PC-9 (cell line): ENCODE results near the gene PTGFR. TPM values are rescaled to one million over a fixed set of nuclear protein-coding genes. Genes with fewer than 3 reads are reported as not detected.

Experiments
- BruUV-seq: library from RNA; stranded (reverse); fragments of 400-500 nt; replicated peaks from 2 replicates; lab custom pipeline; 2021; lab: Mats Ljungman, UMichigan
- CTCF ChIA-PET: fragments of 300-600 bp; sonication (Branson Sonifier 250); formaldehyde crosslinking; loops from one replicate; lab custom pipeline; 2022; ENCODE audit warnings: antibody characterized with exemption; lab: Charles Lee
- POLR2A ChIA-PET: fragments of 300-600 bp; sonication (Branson Sonifier 250); formaldehyde crosslinking; loops from one replicate; lab custom pipeline; 2022; ENCODE audit warnings: antibody characterized with exemption; ENCODE audit not compliant: unreplicated experiment; lab: Charles Lee
- DNase-seq, 2 experiments: peaks; one replicate each; pipeline versions ENCODE4 v3.0.0 to v3.0.0-alpha.2; 2015 to 2022; ENCODE audit warnings: mixed read lengths in 1 of 2
- H2AFZ ChIP-seq: fragments of 200-600 bp; sonication (generic); 2 replicates; pipeline ENCODE4 v1.8.1; 2017; ENCODE audit warnings: antibody characterized with exemption
- H3F3A ChIP-seq: fragments of 200-600 bp; sonication (generic); 2 replicates; pipeline ENCODE4 v1.8.1; 2017; ENCODE audit warnings: antibody characterized with exemption, mild to moderate bottlenecking, low read depth; ENCODE audit not compliant: insufficient read depth
- H3K27ac ChIP-seq: fragments of 200-600 bp; sonication (generic); 2 replicates; pipeline ENCODE4 v1.6.1; 2016; ENCODE audit warnings: mixed run types
- H3K27me3 ChIP-seq: fragments of 200-600 bp; sonication (generic); 2 replicates; pipeline ENCODE4 v1.6.1; 2016; ENCODE audit warnings: low read depth, mixed run types; ENCODE audit not compliant: insufficient read depth
- H3K36me3 ChIP-seq: fragments of 200-600 bp; sonication (generic); 2 replicates; pipeline ENCODE4 v1.6.1; 2016; ENCODE audit warnings: low read depth, mixed run types
- H3K4me1 ChIP-seq: fragments of 200-600 bp; sonication (generic); replicated peaks from 2 replicates; pipeline ENCODE4 v1.6.1; 2016; ENCODE audit warnings: mixed run types; ENCODE audit not compliant: insufficient read depth
- H3K4me2 ChIP-seq: fragments of 200-600 bp; sonication (generic); 2 replicates; pipeline ENCODE4 v1.6.1; 2017; ENCODE audit warnings: mixed run types
- H3K4me3 ChIP-seq: fragments of 200-600 bp; sonication (generic); 2 replicates; pipeline ENCODE4 v1.6.1; 2016; ENCODE audit warnings: mixed run types
- H3K79me2 ChIP-seq: fragments of 200-600 bp; sonication (generic); 2 replicates; pipeline ENCODE4 v1.6.1; 2017; ENCODE audit warnings: low read depth, mixed run types
- H3K9me2 ChIP-seq: fragments of 200-600 bp; sonication (generic); 2 replicates; pipeline ENCODE4 v1.8.1; 2017; ENCODE audit warnings: mild to moderate bottlenecking; ENCODE audit not compliant: insufficient read depth
- H3K9me3 ChIP-seq: fragments of 200-600 bp; sonication (generic); 2 replicates; pipeline ENCODE4 v1.8.1; 2016; ENCODE audit warnings: low read depth; ENCODE audit not compliant: insufficient read depth
- H4K20me1 ChIP-seq: fragments of 200-600 bp; sonication (generic); 2 replicates; pipeline ENCODE4 v1.8.1; 2017; ENCODE audit not compliant: insufficient read depth
- CTCF ChIP-seq: fragments of 200-600 bp; sonication (generic); conservative IDR thresholded peaks from 2 replicates; pipeline ENCODE4 v1.6.1; 2017; ENCODE audit warnings: mixed run types, antibody characterized with exemption, mild to moderate bottlenecking, moderate library complexity
- EZH2 ChIP-seq: fragments of 200-600 bp; sonication (generic); IDR thresholded peaks from 2 replicates; pipeline ENCODE4 v1.8.0; 2017; ENCODE audit warnings: antibody characterized with exemption, low read depth
- intact Hi-C: fragments of 100-400 bp; cut with micrococcal nuclease; formaldehyde crosslinking; loops from one replicate; pipeline ENCODE4 v1.10.0; 2022; ENCODE audit not compliant: unreplicated experiment
- total RNA-seq: library from RNA; stranded (reverse); gene quantifications from 2 replicates; pipeline ENCODE4 v1.2.3, GENCODE V29; 2021

PTGFR gene
- total RNA-seq, 1 experiment from 2014 or later, result not detected

GRCh38 chr1:78464449-78464891 is 26.3 kb upstream of the PTGFR start:
- Histone ChIP-seq H3K36me3 (no peaks in the 10 kb centered on the region), H2AFZ (no peak overlapping the region), H3K9me3 (peaks cover 9% of the 10 kb centered on the region), H3K9me2 (no peaks in the 10 kb centered on the region), H3F3A (no peaks in the 10 kb centered on the region), H4K20me1 (no peaks in the 10 kb centered on the region), H3K4me1 (no peaks in the 10 kb centered on the region), H3K4me3 (no peak overlapping the region), H3K27me3 (no peaks in the 10 kb centered on the region), H3K79me2 (no peaks in the 10 kb centered on the region), H3K4me2 (no peak overlapping the region), H3K27ac (no peak overlapping the region)
- ChIA-PET CTCF (no interaction called here), POLR2A (no interaction called here)
- BruUV-seq, result no TSS peak
- intact Hi-C loops, result no loop called here
- DNase-seq, result no peak
- TF ChIP-seq CTCF, result no peak
- TF ChIP-seq EZH2, result no peak

GRCh38 chr1:78465143-78465542 is 25.6 kb upstream of the PTGFR start:
- no TSS peak for BruUV-seq
- no peaks in the 10 kb centered on the region for H4K20me1 ChIP-seq
- DNase-seq, result no peak
- TF ChIP-seq EZH2 (no peak), CTCF (no peak)
- H3K27me3 ChIP-seq, result no peaks in the 10 kb centered on the region
- no peaks in the 10 kb centered on the region for H3K79me2 ChIP-seq
- intact Hi-C loops, result no loop called here
- H3K9me2 ChIP-seq, result no peaks in the 10 kb centered on the region
- no peaks in the 10 kb centered on the region for H3F3A ChIP-seq
- H2AFZ ChIP-seq, result no peak overlapping the region
- H3K4me1 ChIP-seq, result no peaks in the 10 kb centered on the region
- no peak overlapping the region for H3K27ac ChIP-seq
- peaks cover 9% of the 10 kb centered on the region for H3K9me3 ChIP-seq
- H3K36me3 ChIP-seq, result no peaks in the 10 kb centered on the region
- no peak overlapping the region for H3K4me3 ChIP-seq
- ChIA-PET CTCF (no interaction called here), POLR2A (interaction anchor here (0.7 kb wide), 1 partner anchor 896 kb away, joined by 3 read pairs; no protein-coding TSS in a partner anchor)
- H3K4me2 ChIP-seq, result no peak overlapping the region

- peaks cover 10% of the 10 kb centered on the region; the same call in 1 of the 2 replicates for H3K9me3 ChIP-seq
- no peaks in the 10 kb centered on the region for H3K36me3 ChIP-seq
- H3K27me3 ChIP-seq, result no peaks in the 10 kb centered on the region
- H3K4me1 ChIP-seq, result peaks cover 18% of the 10 kb centered on the region
- ChIA-PET POLR2A (no interaction called here), CTCF (no interaction called here)
- no peak for TF ChIP-seq EZH2
- TF ChIP-seq CTCF, result no peak
- 0 out of 2 replicates have a peak, but pooled peaks cover 4% of the 10 kb centered on the region for H3F3A ChIP-seq
- intact Hi-C loops, result no loop called here
- H4K20me1 ChIP-seq, result no peaks in the 10 kb centered on the region
- H2AFZ ChIP-seq, result no peak overlapping the region
- no peak overlapping the region for H3K27ac ChIP-seq
- DNase-seq, result no peak
- no peak overlapping the region for H3K4me3 ChIP-seq
- no peaks in the 10 kb centered on the region for H3K79me2 ChIP-seq
- no TSS peak for BruUV-seq
- H3K9me2 ChIP-seq, result no peaks in the 10 kb centered on the region
- H3K4me2 ChIP-seq, result no peak overlapping the region
These were observed 22.3 kb upstream of the PTGFR start for GRCh38 chr1:78468521-78468920.
